GM18505 (cell line): ENCODE data around the gene RAD50.
A peak's percentile ranks its signal among the peaks of the same experiment; 100 is the strongest.
"Not testable (repeated sequence)": the region's sequence is repeated elsewhere in the genome, so short reads cannot be mapped to it uniquely, and the experiment has no call there.

Source experiments
- ATAC-seq: cut with Tn5 transposase; IDR thresholded peaks from one replicate; pipeline ENCODE4 v1.9.1; 2021; ENCODE audit not compliant: unreplicated experiment
- POLR2A ChIP-seq: IDR thresholded peaks from 4 replicates; pipeline ENCODE4 v1.6.1; 2011; ENCODE audit warnings: borderline replicate concordance; ENCODE audit not compliant: insufficient read depth, insufficient read length; ENCODE audit errors: extremely low read depth

The RAD50 gene

GRCh38 chr5:132540764-132541163 is 16.0 kb upstream of the RAD50 start:
- no peak for TF ChIP-seq POLR2A

GRCh38 chr5:132543472-132544201 is 13.1 kb upstream of the RAD50 start, which contains the start of gene IL5:
Gene IL5, minus strand, starts transcription at chr5:132543522. Its CDS starts 44 bp downstream, at chr5:132543478.
- ATAC-seq: no peak
- TF ChIP-seq POLR2A: no peak

More at GRCh38 chr5:132540764-132541163, 16.0 kb upstream of the RAD50 start:
- ATAC-seq: no peak

- no peak for ATAC-seq
- TF ChIP-seq POLR2A: no peak
Observed at GRCh38 chr5:132546108-132546507, 10.7 kb upstream of the RAD50 start.

GRCh38 chr5:132547269-132547668 is 9.5 kb upstream of the RAD50 start:
- no peak for TF ChIP-seq POLR2A
- ATAC-seq: no peak

- not testable (repeated sequence) for ATAC-seq
Observed at GRCh38 chr5:132548834-132549233, 7.9 kb upstream of the RAD50 start.

GRCh38 chr5:132549576-132549975 is 7.2 kb upstream of the RAD50 start:
- no peak for ATAC-seq

GRCh38 chr5:132556153-132556762 is 519 bp upstream of the RAD50 start:
- no peak for ATAC-seq
- TF ChIP-seq POLR2A: no peak

More at GRCh38 chr5:132549576-132549975, 7.2 kb upstream of the RAD50 start:
- no peak for TF ChIP-seq POLR2A

- peak; percentile 15 for ATAC-seq
- no peak for TF ChIP-seq POLR2A
Observed at GRCh38 chr5:132557478-132558172, 848 bp downstream of the RAD50 start.

GRCh38 chr5:132559383-132560060 is 2.7 kb downstream of the RAD50 start:
- TF ChIP-seq POLR2A: no peak
- no peak for ATAC-seq

- TF ChIP-seq POLR2A: no peak
- no peak for ATAC-seq
Observed at GRCh38 chr5:132561601-132562000, 4.8 kb downstream of the RAD50 start.

- ATAC-seq: not testable (repeated sequence)
Observed at GRCh38 chr5:132564555-132564954, 7.8 kb downstream of the RAD50 start.

GRCh38 chr5:132566657-132567056 is 9.9 kb downstream of the RAD50 start:
- TF ChIP-seq POLR2A: no peak
- ATAC-seq: no peak

- TF ChIP-seq POLR2A: no peak
- ATAC-seq: no peak
Observed at GRCh38 chr5:132576123-132576522, 19.3 kb downstream of the RAD50 start.

GRCh38 chr5:132584560-132584959 is 27.8 kb downstream of the RAD50 start:
- not testable (repeated sequence) for ATAC-seq
